HG02759 (cell line): Measurements from ENCODE around the gene CCT3.

Source experiments
- ATAC-seq: cut with Tn5 transposase; IDR thresholded peaks from one replicate; pipeline ENCODE4 v1.9.1; 2021; ENCODE audit warnings: mild to moderate bottlenecking, moderate library complexity; ENCODE audit not compliant: unreplicated experiment

CCT3 gene

GRCh38 chr1:156282479-156283222, 55.4 kb downstream of the CCT3 start, which contains the start of gene SMG5:
SMG5 (minus strand) TSS chr1:156282825; CDS start chr1:156282680, 145 bp downstream.
- ATAC-seq = peak; percentile 84

- ATAC-seq = peak; percentile 5
Measured at GRCh38 chr1:156281693-156282478, 56.2 kb downstream of the CCT3 start.

GRCh38 chr1:156281281-156281680, 56.8 kb downstream of the CCT3 start:
- ATAC-seq = peak; percentile 35

GRCh38 chr1:156279837-156280236, 58.3 kb downstream of the CCT3 start:
- no peak for ATAC-seq

GRCh38 chr1:156276966-156277381, 61.1 kb downstream of the CCT3 start:
- ATAC-seq = no peak

- ATAC-seq = no peak
Measured at GRCh38 chr1:156276532-156276931, 61.6 kb downstream of the CCT3 start.

GRCh38 chr1:156270314-156270713, 67.8 kb downstream of the CCT3 start:
- ATAC-seq = no peak

- no peak for ATAC-seq
Measured at GRCh38 chr1:156268336-156268735, 69.8 kb downstream of the CCT3 start.

- no peak for ATAC-seq
Measured at GRCh38 chr1:156266051-156266450, 72.0 kb downstream of the CCT3 start.

- ATAC-seq = no peak
Measured at GRCh38 chr1:156263288-156263655, 74.8 kb downstream of the CCT3 start.

GRCh38 chr1:156262461-156263287, 75.4 kb downstream of the CCT3 start:
- ATAC-seq = no peak

GRCh38 chr1:156260896-156261295, 77.2 kb downstream of the CCT3 start:
- no peak for ATAC-seq

GRCh38 chr1:156259805-156260204, 78.3 kb downstream of the CCT3 start:
- ATAC-seq = no peak
